ENCODE results near the gene FAM229B. TPM values are rescaled to one million over a fixed set of nuclear protein-coding genes. Genes with fewer than 3 reads are reported as not detected.

FAM229B gene
- total and polyA plus RNA-seq, 2 of the 8 experiments (the other 6 are each of a cell fraction or from before 2014, with no cell fraction given) = 10.0 to 10.4 TPM

DNA sequence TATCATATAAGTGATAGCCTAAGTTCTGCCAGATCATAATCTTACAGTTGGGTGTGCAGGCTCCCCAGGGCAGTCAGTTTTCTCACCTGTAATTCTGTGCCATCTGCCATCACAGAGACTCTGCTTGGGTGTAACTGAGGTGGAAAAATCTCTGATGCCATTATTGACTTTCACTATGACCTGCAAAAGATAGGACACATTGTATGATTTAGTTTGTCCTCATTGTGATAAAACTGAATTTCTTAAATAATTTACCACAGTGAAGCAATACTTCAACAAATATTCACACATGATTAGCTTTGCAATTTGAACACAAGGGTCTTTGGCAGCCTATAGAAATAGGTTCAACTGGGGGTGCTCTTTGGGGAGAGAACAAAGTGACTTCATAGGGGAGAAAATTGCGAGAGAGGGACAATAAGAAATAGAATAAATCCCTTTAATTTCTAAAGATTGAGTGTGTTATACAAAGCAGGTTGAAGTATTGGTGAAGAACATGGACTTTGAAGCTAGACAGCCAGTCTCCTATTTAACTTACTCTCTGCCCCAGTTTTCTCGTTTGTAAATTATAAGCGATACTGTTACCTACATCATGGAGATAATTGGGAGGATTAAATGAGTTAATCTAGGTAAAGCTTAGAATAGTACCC is 27.3 kb downstream of the FAM229B start:
- POLR2A ChIA-PET (ENCODE audit: partially characterized antibody) = no interaction called here
- TF ChIP-seq, protein P1, sequence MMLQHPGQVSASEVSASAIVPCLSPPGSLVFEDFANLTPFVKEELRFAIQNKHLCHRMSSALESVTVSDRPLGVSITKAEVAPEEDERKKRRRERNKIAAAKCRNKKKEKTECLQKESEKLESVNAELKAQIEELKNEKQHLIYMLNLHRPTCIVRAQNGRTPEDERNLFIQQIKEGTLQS (IDR thresholded peaks at IDR 0.05; ENCODE audit: insufficient read depth, low read depth, low read length) = no peak
- TF ChIP-seq TEAD4 (IDR thresholded peaks at IDR 0.05; ENCODE audit: low read depth, low read length) = no peak
- TF ChIP-seq CHD1 (IDR thresholded peaks at IDR 0.05; ENCODE audit: low read depth, low read length) = no peak
- TF ChIP-seq HDAC6 (IDR thresholded peaks at IDR 0.05; ENCODE audit: low read depth, low read length) = no peak
- TF ChIP-seq NRF1 (IDR thresholded peaks at IDR 0.05; ENCODE audit: low read depth, low read length) = no peak
- no peak for TF ChIP-seq SAP30 (IDR thresholded peaks at IDR 0.05; ENCODE audit: insufficient read depth, insufficient replicate concordance, low read length)
- TF ChIP-seq RBBP5 (IDR thresholded peaks at IDR 0.05; ENCODE audit: borderline replicate concordance, low read depth, low read length) = no peak
- no peak for TF ChIP-seq SP2 (IDR thresholded peaks at IDR 0.05; ENCODE audit: low read length)
- TF ChIP-seq TAF1 (IDR thresholded peaks at IDR 0.05; ENCODE audit: low read depth, low read length) = no peak
- TF ChIP-seq YY1 (IDR thresholded peaks at IDR 0.05; ENCODE audit: low read depth, low read length) = no peak
- no peak for TF ChIP-seq SP4 (IDR thresholded peaks at IDR 0.05; ENCODE audit: low read length)

More for the DNA sequence above, 27.3 kb downstream of the FAM229B start:
- Histone ChIP-seq H3K9me3 (ENCODE audit: insufficient read depth in 2 of 2, low read depth in 1 of 2, low read length in 1 of 2) (no peaks in the 10 kb centered on the region), H3K9ac (replicated peaks in 1 of 4; ENCODE audit: extremely low read depth in 1 of 4, low read depth in 3 of 4, low read length in 3 of 4) (no peak overlapping the region), H3K4me3 (ENCODE audit: extremely low read depth in 1 of 4, insufficient read depth in 2 of 4, low read depth in 3 of 4, low read length in 4 of 4) (no peak overlapping the region), H3K18ac (ENCODE audit: extremely low read depth, low read length) (no peak overlapping the region), H3K4ac (replicated peaks; ENCODE audit: insufficient read length, low read depth, low read length) (no peak overlapping the region), H2AFZ (ENCODE audit: low read length) (no peak overlapping the region), H3K14ac (ENCODE audit: insufficient read length) (no peak overlapping the region), H4K91ac (replicated peaks; ENCODE audit: insufficient read length, low read length) (no peak overlapping the region), H3K27me3 (replicated peaks in 1 of 4; ENCODE audit: control insufficient read depth in 3 of 4, extremely low read depth in 1 of 4, insufficient read depth in 3 of 4, low read length in 3 of 4) (no peaks in the 10 kb centered on the region), H2BK120ac (replicated peaks; ENCODE audit: low read depth, low read length) (no peak overlapping the region), H2BK12ac (ENCODE audit: low read depth, low read length) (no peak overlapping the region), H3K23ac (ENCODE audit: insufficient read length) (no peak overlapping the region), H3K36me3 (ENCODE audit: control insufficient read depth in 2 of 4, insufficient read depth in 4 of 4, low read length in 3 of 4) (no peaks in the 10 kb centered on the region), H2BK15ac (ENCODE audit: low read length) (no peak overlapping the region), H2AK5ac (ENCODE audit: low read depth, low read length) (no peak overlapping the region), H3K79me2 (ENCODE audit: control insufficient read depth in 1 of 2, insufficient read depth in 2 of 2, low read length in 2 of 2) (no peaks in the 10 kb centered on the region), H3K4me2 (ENCODE audit: insufficient read depth in 1 of 2, low read depth in 2 of 2, low read length in 2 of 2) (no peak overlapping the region), H3K79me1 (ENCODE audit: low read depth, low read length) (no peaks in the 10 kb centered on the region), H2BK5ac (ENCODE audit: low read depth, low read length) (no peak overlapping the region), H3K23me2 (ENCODE audit: low read depth, low read length) (no peaks in the 10 kb centered on the region), H3K56ac (replicated peaks; ENCODE audit: insufficient read length, low read depth, low read length) (no peak overlapping the region), H4K5ac (ENCODE audit: insufficient read length, low read depth, low read length) (no peak overlapping the region), H3K27ac (ENCODE audit: low read depth, low read length) (no peak overlapping the region), H3K4me1 (replicated peaks in 1 of 4; ENCODE audit: control insufficient read depth in 3 of 4, insufficient read depth in 4 of 4, low read length in 3 of 4) (no peaks in the 10 kb centered on the region), H4K8ac (ENCODE audit: extremely low read depth, insufficient read depth, low read length) (no peak overlapping the region), H2BK20ac (ENCODE audit: low read length) (no peak overlapping the region), H4K20me1 (replicated peaks in 1 of 2; ENCODE audit: control insufficient read depth in 1 of 2, insufficient read depth in 2 of 2, low read length in 2 of 2) (no peaks in the 10 kb centered on the region)
- CTCF ChIA-PET (ENCODE audit: partially characterized antibody) = interaction anchor here (0.7 to 1.2 kb wide), 2 partner anchors 205 to 408 kb away, joined by 3 read pairs; no protein-coding TSS in a partner anchor
- DNase-seq (ENCODE audit: low read depth in 1 of 2, low spot score in 2 of 2) (no peak), FAIRE-seq (no peak)
- 95% methylated on average over 3 of the region's 3 CpGs; no CpG with 5 or more reads in 1 of the 2 experiments for WGBS, 2 experiments (ENCODE audit: extremely low coverage in 1 of 2, insufficient coverage in 1 of 2, insufficient read length in 1 of 2, insufficient replicate concordance in 2 of 2, low coverage in 1 of 2, low lambda C conversion rate in 2 of 2, missing lambda C conversion rate in 1 of 2)

Data from H1 (cell line).